Measurements from ENCODE around the gene S100A5. TPM values are rescaled to one million over a fixed set of nuclear protein-coding genes. Genes with fewer than 3 reads are reported as not detected.

Gene S100A5
- total and polyA plus RNA-seq, 4 donors: not detected

Other genes starting within 250 kb of the S100A5 start
- not detected for gene PGLYRP3, start 228.0 kb downstream of the S100A5 start, total RNA-seq
- not detected for gene PGLYRP3, start 228.0 kb downstream of the S100A5 start, polyA plus RNA-seq
- not detected for gene PGLYRP4, start 192.1 kb downstream of the S100A5 start, total RNA-seq
- gene PGLYRP4, start 192.1 kb downstream of the S100A5 start, polyA plus RNA-seq: not detected
- 100 to 1,000 TPM; 131 to 276 TPM for gene S100A9, start 183.1 kb downstream of the S100A5 start, total RNA-seq
- gene S100A9, start 183.1 kb downstream of the S100A5 start, polyA plus RNA-seq: 100 to 1,000 TPM; 110 to 485 TPM
- 10 to 100 TPM in 1 of 2 donors, 1 to 10 TPM in 1; 4.4 to 23.6 TPM for gene S100A12, start 165.3 kb downstream of the S100A5 start, total RNA-seq
- gene S100A12, start 165.3 kb downstream of the S100A5 start, polyA plus RNA-seq: 10 to 100 TPM in 1 of 2 donors, 1 to 10 TPM in 1; 1.7 to 58.6 TPM
- gene S100A8, start 149.9 kb downstream of the S100A5 start, total RNA-seq: 100 to 1,000 TPM in 1 of 2 donors, 10 to 100 TPM in 1; 83.5 to 185 TPM
- 100 to 1,000 TPM in 1 of 2 donors, 10 to 100 TPM in 1; 48.2 to 218 TPM for gene S100A8, start 149.9 kb downstream of the S100A5 start, polyA plus RNA-seq
- gene S100A7A, start 124.4 kb downstream of the S100A5 start, total RNA-seq: not detected
- not detected for gene S100A7A, start 124.4 kb downstream of the S100A5 start, polyA plus RNA-seq
- not detected for gene S100A7, start 80.3 kb downstream of the S100A5 start, total RNA-seq
- gene S100A7, start 80.3 kb downstream of the S100A5 start, polyA plus RNA-seq: not detected
- gene S100A6, start 4.9 kb downstream of the S100A5 start, total RNA-seq: 1,000 to 10,000 TPM in 1 of 2 donors, 100 to 1,000 TPM in 1; 934 to 1,126 TPM
- 1,000 to 10,000 TPM; 3,932 to 5,181 TPM for gene S100A6, start 4.9 kb downstream of the S100A5 start, polyA plus RNA-seq
- gene S100A4, start 4.9 kb upstream of the S100A5 start, total RNA-seq: 100 to 1,000 TPM; 406 to 967 TPM
- gene S100A4, start 4.9 kb upstream of the S100A5 start, polyA plus RNA-seq: 1,000 to 10,000 TPM; 3,369 to 4,033 TPM
- 1 to 10 TPM; 2.3 to 3.8 TPM for gene S100A3, start 8.3 kb upstream of the S100A5 start, total RNA-seq
- gene S100A3, start 8.3 kb upstream of the S100A5 start, polyA plus RNA-seq: 10 to 100 TPM in 1 of 2 donors, 1 to 10 TPM in 1; 3.0 to 11.7 TPM
- gene S100A2, start 24.9 kb upstream of the S100A5 start, total RNA-seq: 1 to 10 TPM; 1.8 TPM
- 1 to 10 TPM; 2.1 to 6.4 TPM for gene S100A2, start 24.9 kb upstream of the S100A5 start, polyA plus RNA-seq
- gene S100A16, start 72.2 kb upstream of the S100A5 start, total RNA-seq: 10 to 100 TPM; 72.8 to 83.4 TPM
- gene S100A16, start 72.2 kb upstream of the S100A5 start, polyA plus RNA-seq: 100 to 1,000 TPM in 1 of 2 donors, 10 to 100 TPM in 1; 86.5 to 116 TPM
- gene S100A14, start 75.4 kb upstream of the S100A5 start, total RNA-seq: not detected
- 10 to 100 TPM in 1 of 2 donors, 1 to 10 TPM in 1; 2.5 to 91.2 TPM for gene S100A14, start 75.4 kb upstream of the S100A5 start, polyA plus RNA-seq
- gene S100A13, start 86.6 kb upstream of the S100A5 start, total RNA-seq: 100 to 1,000 TPM in 1 of 2 donors, 10 to 100 TPM in 1; 80.0 to 111 TPM
- gene S100A13, start 86.6 kb upstream of the S100A5 start, polyA plus RNA-seq: 100 to 1,000 TPM; 243 to 245 TPM
- under 1 TPM in 1 of 2 donors, not detected in 1; 0.69 TPM for gene S100A1, start 87.5 kb upstream of the S100A5 start, total RNA-seq
- gene S100A1, start 87.5 kb upstream of the S100A5 start, polyA plus RNA-seq: 1 to 10 TPM in 1 of 2 donors, under 1 TPM in 1; 0.23 to 7.1 TPM
- 10 to 100 TPM; 54.3 to 57.0 TPM for gene CHTOP, start 93.1 kb upstream of the S100A5 start, total RNA-seq
- 10 to 100 TPM; 34.4 to 51.8 TPM for gene CHTOP, start 93.1 kb upstream of the S100A5 start, polyA plus RNA-seq
- gene SNAPIN, start 117.8 kb upstream of the S100A5 start, total RNA-seq: 10 to 100 TPM; 30.4 to 35.4 TPM
- 10 to 100 TPM; 52.6 to 55.6 TPM for gene SNAPIN, start 117.8 kb upstream of the S100A5 start, polyA plus RNA-seq
- gene ILF2, start 130.1 kb upstream of the S100A5 start, total RNA-seq: 10 to 100 TPM; 70.6 to 82.9 TPM
- 10 to 100 TPM; 67.0 to 72.8 TPM for gene ILF2, start 130.1 kb upstream of the S100A5 start, polyA plus RNA-seq
- gene NPR1, start 137.8 kb upstream of the S100A5 start, total RNA-seq: 100 to 1,000 TPM; 116 to 168 TPM
- gene NPR1, start 137.8 kb upstream of the S100A5 start, polyA plus RNA-seq: 100 to 1,000 TPM in 1 of 2 donors, 10 to 100 TPM in 1; 39.4 to 110 TPM
- gene INTS3, start 187.1 kb upstream of the S100A5 start, total RNA-seq: 10 to 100 TPM; 52.2 to 76.7 TPM
- 100 to 1,000 TPM in 1 of 2 donors, 10 to 100 TPM in 1; 10.9 to 101 TPM for gene INTS3, start 187.1 kb upstream of the S100A5 start, polyA plus RNA-seq
- gene SLC27A3, start 234.5 kb upstream of the S100A5 start, total RNA-seq: 10 to 100 TPM; 52.4 to 54.5 TPM
- 100 to 1,000 TPM in 1 of 2 donors, 10 to 100 TPM in 1; 26.3 to 166 TPM for gene SLC27A3, start 234.5 kb upstream of the S100A5 start, polyA plus RNA-seq